ENCODE results near the gene PRDM4.

GRCh38 chr12:107731366-107731765 lies 29.6 kb downstream of the PRDM4 start:
- TF ChIP-seq EP300 (IDR thresholded peaks at IDR 0.05) (no peak), POLR2A (IDR thresholded peaks at IDR 0.05) (no peak), CTCF (IDR thresholded peaks at IDR 0.05) (no peak)
